Endothelial cell of umbilical vein (primary cell): ENCODE measurements around the gene DNAH10. TPM values are rescaled to one million over a fixed set of nuclear protein-coding genes. Genes with fewer than 3 reads are reported as not detected.

Experiments used
- BruUV-seq: library from RNA; stranded (reverse); fragments of 400-500 nt; replicated peaks from 2 replicates; lab custom pipeline; 2021; lab: Mats Ljungman, UMichigan
- CTCF ChIA-PET: fragments of 300-600, 350-600 bp; sonication (Branson Sonifier 250); formaldehyde crosslinking; loops from one replicate; lab custom pipeline; 2021; ENCODE audit warnings: antibody characterized with exemption, inconsistent platforms; lab: Charles Lee
- POLR2A ChIA-PET: fragments of 300-600, 350-600 bp; sonication (Branson Sonifier 250); formaldehyde crosslinking; loops from one replicate; lab custom pipeline; 2021; ENCODE audit warnings: antibody characterized with exemption, inconsistent platforms; lab: Charles Lee
- DNase-seq: peaks from one replicate; pipeline ENCODE4 v3.0.0-alpha.2; 2011; ENCODE audit warnings: low read depth, low spot score
- FAIRE-seq: peaks from 2 replicates; lab custom pipeline; 2011; peaks lifted over from hg19 to GRCh38; lab: Jason Lieb, UNC
- H2AFZ ChIP-seq: 2 replicates; pipeline ENCODE4 v1.6.0; 2012; ENCODE audit warnings: low read depth, low read length, control low read depth, inconsistent platforms
- H3K27ac ChIP-seq: 2 replicates; pipeline ENCODE4 v1.5.1; 2011; ENCODE audit warnings: low read depth, mild to moderate bottlenecking, control low read depth, low read length, moderate library complexity; ENCODE audit not compliant: insufficient read depth
- H3K27me3 ChIP-seq, 2 experiments: 2 replicates each; pipeline versions ENCODE4 v1.6.0 to v1.6.1; 2011; ENCODE audit warnings: low read length in 2 of 2, mixed read lengths in 1 of 2; ENCODE audit not compliant: control insufficient read depth in 2 of 2, insufficient read depth in 2 of 2
- H3K36me3 ChIP-seq, 2 experiments: 2 replicates in 1 of 2; 3 replicates in 1 of 2; pipeline ENCODE4 v1.5.1; 2011; ENCODE audit warnings: low read length in 2 of 2, mild to moderate bottlenecking in 1 of 2, moderate library complexity in 1 of 2; ENCODE audit not compliant: control insufficient read depth in 2 of 2, insufficient read depth in 2 of 2; ENCODE audit errors: extremely low read depth in 1 of 2
- H3K4me1 ChIP-seq: 3 replicates; pipeline ENCODE4 v1.5.1; 2011; ENCODE audit warnings: mild to moderate bottlenecking, low read length; ENCODE audit not compliant: control insufficient read depth, insufficient read depth; ENCODE audit errors: extremely low read depth
- H3K4me2 ChIP-seq: 2 replicates; pipeline ENCODE4 v1.6.1; 2011; ENCODE audit warnings: low read length, control low read depth, mixed read lengths; ENCODE audit not compliant: insufficient read depth
- H3K4me3 ChIP-seq, 3 experiments: fragments of 200-600 bp in 1 of 3; sonication (generic), shearing (Covaris generic) in 1 of 3; replicated peaks in 1 of 3; 2 replicates each; pipeline ENCODE4 v1.5.1; 2011 to 2016; ENCODE audit warnings: control low read depth in 3 of 3, low read length in 3 of 3, mild to moderate bottlenecking in 2 of 3, inconsistent platforms in 1 of 3, low read depth in 1 of 3, moderate library complexity in 1 of 3; ENCODE audit not compliant: insufficient read depth in 1 of 3
- H3K79me2 ChIP-seq: 2 replicates; pipeline ENCODE4 v1.6.0; 2012; ENCODE audit warnings: low read length, inconsistent platforms; ENCODE audit not compliant: control insufficient read depth, insufficient read depth
- H3K9ac ChIP-seq: replicated peaks from 2 replicates; pipeline ENCODE3; 2011; ENCODE audit warnings: low read length, control low read depth; ENCODE audit not compliant: insufficient read depth; ENCODE audit errors: extremely low read depth
- H3K9me1 ChIP-seq: replicated peaks from 3 replicates; pipeline ENCODE4 v1.6.0; 2011; ENCODE audit warnings: mild to moderate bottlenecking, low read length; ENCODE audit not compliant: control insufficient read depth, insufficient read depth; ENCODE audit errors: extremely low read depth
- H3K9me3 ChIP-seq: replicated peaks from 2 replicates; pipeline ENCODE4 v1.5.1; 2012; ENCODE audit warnings: low read length, inconsistent platforms; ENCODE audit not compliant: control insufficient read depth, insufficient read depth
- H4K20me1 ChIP-seq: replicated peaks from 2 replicates; pipeline ENCODE3; 2011; ENCODE audit warnings: mild to moderate bottlenecking, low read length; ENCODE audit not compliant: control insufficient read depth, insufficient read depth; ENCODE audit errors: extremely low read depth
- EZH2 ChIP-seq: IDR thresholded peaks from 2 replicates; pipeline ENCODE4 v1.6.1; 2012; ENCODE audit warnings: borderline replicate concordance, low read depth, mild to moderate bottlenecking, moderate library complexity, low read length, inconsistent platforms; ENCODE audit not compliant: severe bottlenecking
- FOS ChIP-seq: IDR thresholded peaks from 2 replicates; pipeline ENCODE4 v1.6.1; 2011; ENCODE audit warnings: mild to moderate bottlenecking, low read length, moderate library complexity, borderline replicate concordance; ENCODE audit not compliant: insufficient read depth
- GATA2 ChIP-seq: IDR thresholded peaks from 2 replicates; pipeline ENCODE4 v1.7.0; 2011; ENCODE audit warnings: low read depth, mild to moderate bottlenecking, moderate library complexity, mixed read lengths, low read length; ENCODE audit not compliant: insufficient read length, insufficient read depth
- JUN ChIP-seq: IDR thresholded peaks from 2 replicates; pipeline ENCODE4 v1.6.1; 2011; ENCODE audit warnings: borderline replicate concordance, low read depth; ENCODE audit not compliant: insufficient read length, insufficient read depth
- MYC ChIP-seq: IDR thresholded peaks from one replicate; pipeline ENCODE4 v1.6.1; 2011; ENCODE audit warnings: mild to moderate bottlenecking, low read depth, low read length
- POLR2A ChIP-seq: IDR thresholded peaks from 2 replicates; pipeline ENCODE4 v1.6.1; 2012; ENCODE audit warnings: low read depth, mild to moderate bottlenecking, control low read depth, low read length
- POLR2AphosphoS5 ChIP-seq: IDR thresholded peaks from 2 replicates; pipeline ENCODE4 v1.6.1; 2012; ENCODE audit warnings: low read depth, mild to moderate bottlenecking, control low read depth, low read length, moderate library complexity; ENCODE audit not compliant: insufficient read depth
- dilution Hi-C: fragments of 300-500 bp; cut with MboI; formaldehyde crosslinking; loops from one replicate; pipeline ENCODE4 v1.15.0; 2019; ENCODE audit warnings: low sequenced_read_pairs; ENCODE audit not compliant: extremely low pct_ligation_motif_present
- intact Hi-C: fragments of 100-400 bp; cut with micrococcal nuclease; formaldehyde crosslinking; loops from one replicate; pipeline ENCODE4 v1.10.0; 2022
- polyA plus RNA-seq, 4 experiments: library from polyadenylated mRNA; depleted of rRNA in 3 of 4; stranded (reverse) in 3 of 4; unstranded in 1 of 4; fragments of >200 nt; gene quantifications; 2 replicates each; pipeline versions ENCODE4 v1.2.1 to v1.2.3, GENCODE V29; 2011 to 2012; ENCODE audit warnings: missing spikeins in 1 of 4
- total RNA-seq: library from RNA; stranded (reverse); gene quantifications from 2 replicates; pipeline ENCODE4 v1.2.3, GENCODE V29; 2021
- TF ChIP-seq, protein P1 (sequence below), 2 donors: IDR thresholded peaks; 1 replicate in 1 of 2; 2 replicates in 1 of 2; pipeline ENCODE4 v1.5.1; 2011; ENCODE audit warnings: low read length in 2 of 2, mild to moderate bottlenecking in 2 of 2, moderate library complexity in 2 of 2, control low read depth in 1 of 2, inconsistent platforms in 1 of 2, low read depth in 1 of 2; ENCODE audit not compliant: insufficient read depth in 1 of 2; ENCODE audit errors: extremely low read depth in 1 of 2
- TF ChIP-seq, protein P2 (sequence below): IDR thresholded peaks from 2 replicates; pipeline ENCODE4 v1.6.1; 2011; ENCODE audit not compliant: insufficient read depth, insufficient read length

The DNAH10 gene
- total and polyA plus RNA-seq, 2 donors (not counting 3 experiments of a cell fraction or from before 2014, with no cell fraction given) = 0.04 to 0.31 TPM

DNA sequence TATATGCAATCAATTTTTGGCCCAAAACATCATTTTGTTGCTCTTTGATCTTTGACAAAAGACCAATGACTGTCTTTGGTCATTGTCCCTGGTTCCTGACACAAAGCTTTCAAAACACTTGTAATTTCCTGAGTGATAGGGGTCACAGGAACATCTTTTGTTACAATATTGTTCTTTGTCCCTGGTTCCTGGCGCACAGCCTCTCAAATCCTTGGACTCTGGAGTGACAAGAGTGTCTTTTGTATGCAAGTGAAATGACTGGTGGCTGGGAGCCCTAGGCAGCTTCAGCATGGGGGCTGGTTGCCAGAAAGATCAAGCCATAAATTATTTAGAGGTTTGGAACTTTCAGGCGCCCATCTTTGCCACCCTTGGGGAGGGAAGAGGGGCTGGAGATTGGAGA lies 53.9 kb downstream of the DNAH10 start:
- no peak for DNase-seq
- no peak overlapping the region for H3K4me2 ChIP-seq
- peaks cover 0 to 2% of the 10 kb centered on the region in 2 experiments for H3K27me3 ChIP-seq
- dilution Hi-C loops (no loop called here), intact Hi-C loops (no loop called here)
- H3K9me1 ChIP-seq = no peaks in the 10 kb centered on the region
- TF ChIP-seq FOS (no peak), GATA2 (no peak), EZH2 (no peak), POLR2A (no peak), MYC (no peak), JUN (no peak), POLR2AphosphoS5 (no peak)
- TF ChIP-seq, protein P1, sequence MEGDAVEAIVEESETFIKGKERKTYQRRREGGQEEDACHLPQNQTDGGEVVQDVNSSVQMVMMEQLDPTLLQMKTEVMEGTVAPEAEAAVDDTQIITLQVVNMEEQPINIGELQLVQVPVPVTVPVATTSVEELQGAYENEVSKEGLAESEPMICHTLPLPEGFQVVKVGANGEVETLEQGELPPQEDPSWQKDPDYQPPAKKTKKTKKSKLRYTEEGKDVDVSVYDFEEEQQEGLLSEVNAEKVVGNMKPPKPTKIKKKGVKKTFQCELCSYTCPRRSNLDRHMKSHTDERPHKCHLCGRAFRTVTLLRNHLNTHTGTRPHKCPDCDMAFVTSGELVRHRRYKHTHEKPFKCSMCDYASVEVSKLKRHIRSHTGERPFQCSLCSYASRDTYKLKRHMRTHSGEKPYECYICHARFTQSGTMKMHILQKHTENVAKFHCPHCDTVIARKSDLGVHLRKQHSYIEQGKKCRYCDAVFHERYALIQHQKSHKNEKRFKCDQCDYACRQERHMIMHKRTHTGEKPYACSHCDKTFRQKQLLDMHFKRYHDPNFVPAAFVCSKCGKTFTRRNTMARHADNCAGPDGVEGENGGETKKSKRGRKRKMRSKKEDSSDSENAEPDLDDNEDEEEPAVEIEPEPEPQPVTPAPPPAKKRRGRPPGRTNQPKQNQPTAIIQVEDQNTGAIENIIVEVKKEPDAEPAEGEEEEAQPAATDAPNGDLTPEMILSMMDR (IDR thresholded peaks at IDR 0.05; ENCODE audit: extremely low read depth in 1 of 2, insufficient read depth in 1 of 2, low read depth in 1 of 2, low read length in 2 of 2) = no peak
- TF ChIP-seq, protein P2, sequence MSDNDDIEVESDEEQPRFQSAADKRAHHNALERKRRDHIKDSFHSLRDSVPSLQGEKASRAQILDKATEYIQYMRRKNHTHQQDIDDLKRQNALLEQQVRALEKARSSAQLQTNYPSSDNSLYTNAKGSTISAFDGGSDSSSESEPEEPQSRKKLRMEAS = no peak
- no peak for FAIRE-seq
- no TSS peak for BruUV-seq
- H3K36me3 ChIP-seq = no peaks in the 10 kb centered on the region
- POLR2A ChIA-PET = no interaction called here
- H3K9ac ChIP-seq = no peak overlapping the region
- H4K20me1 ChIP-seq = no peaks in the 10 kb centered on the region
- no peak overlapping the region for H3K27ac ChIP-seq
- no peaks in the 10 kb centered on the region for H3K4me1 ChIP-seq
- H3K9me3 ChIP-seq = no peaks in the 10 kb centered on the region
- H3K79me2 ChIP-seq = no peaks in the 10 kb centered on the region
- H2AFZ ChIP-seq = no peak overlapping the region
- no peak overlapping the region for H3K4me3 ChIP-seq
- CTCF ChIA-PET = no interaction called here
